Stomach (tissue), 4 donors: Measurements from ENCODE around the gene PLXNB3.

Experiments used
- POLR2AphosphoS5 ChIP-seq, 3 donors: sonication (generic); formaldehyde crosslinking; IDR thresholded peaks; one replicate each; pipeline ENCODE4 v1.6.1; 2016; ENCODE audit warnings: antibody characterized with exemption in 3 of 3
- TF ChIP-seq, protein P1 (sequence below), 7 experiments: fragments of 450-650 bp in 4 of 7; fragments of 200-600 bp in 3 of 7; sonication (generic) in 3 of 7; IDR thresholded peaks; one replicate each; pipeline ENCODE4 v1.5.1; 2016 to 2019; ENCODE audit warnings: antibody characterized with exemption in 7 of 7, control low read depth in 2 of 7, mild to moderate bottlenecking in 1 of 7

DNA sequence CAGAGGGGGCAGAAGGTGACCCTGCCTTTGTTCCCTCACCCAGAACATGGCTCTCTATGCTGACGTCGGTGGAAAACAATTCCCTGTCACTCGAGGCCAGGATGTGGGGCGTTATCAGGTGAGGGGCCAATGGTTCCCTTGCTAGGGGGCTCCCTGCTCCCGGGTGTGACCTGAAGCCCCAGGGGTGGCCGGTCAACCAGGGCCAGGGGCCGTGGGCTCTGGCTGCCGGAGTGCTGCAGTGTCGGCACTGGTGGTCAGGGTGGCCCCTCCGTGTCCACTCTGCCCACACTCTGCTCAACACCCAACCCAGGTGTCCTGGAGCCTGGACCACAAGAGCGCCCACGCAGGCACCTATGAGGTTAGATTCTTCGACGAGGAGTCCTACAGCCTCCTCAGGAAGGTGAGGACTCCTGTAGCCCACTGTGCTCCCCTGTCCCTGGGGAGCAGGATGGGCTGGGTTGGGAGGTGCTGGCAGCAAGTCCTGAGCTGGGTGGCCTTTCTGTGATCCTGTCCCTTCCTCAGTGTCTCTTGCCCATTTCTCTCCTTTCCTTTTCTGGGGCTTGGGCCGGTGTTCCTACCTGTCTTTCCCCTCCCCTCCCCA is 33.5 kb downstream of the PLXNB3 start:
- TF ChIP-seq POLR2AphosphoS5 (IDR thresholded peaks at IDR 0.05) = no peak
- TF ChIP-seq, protein P1, sequence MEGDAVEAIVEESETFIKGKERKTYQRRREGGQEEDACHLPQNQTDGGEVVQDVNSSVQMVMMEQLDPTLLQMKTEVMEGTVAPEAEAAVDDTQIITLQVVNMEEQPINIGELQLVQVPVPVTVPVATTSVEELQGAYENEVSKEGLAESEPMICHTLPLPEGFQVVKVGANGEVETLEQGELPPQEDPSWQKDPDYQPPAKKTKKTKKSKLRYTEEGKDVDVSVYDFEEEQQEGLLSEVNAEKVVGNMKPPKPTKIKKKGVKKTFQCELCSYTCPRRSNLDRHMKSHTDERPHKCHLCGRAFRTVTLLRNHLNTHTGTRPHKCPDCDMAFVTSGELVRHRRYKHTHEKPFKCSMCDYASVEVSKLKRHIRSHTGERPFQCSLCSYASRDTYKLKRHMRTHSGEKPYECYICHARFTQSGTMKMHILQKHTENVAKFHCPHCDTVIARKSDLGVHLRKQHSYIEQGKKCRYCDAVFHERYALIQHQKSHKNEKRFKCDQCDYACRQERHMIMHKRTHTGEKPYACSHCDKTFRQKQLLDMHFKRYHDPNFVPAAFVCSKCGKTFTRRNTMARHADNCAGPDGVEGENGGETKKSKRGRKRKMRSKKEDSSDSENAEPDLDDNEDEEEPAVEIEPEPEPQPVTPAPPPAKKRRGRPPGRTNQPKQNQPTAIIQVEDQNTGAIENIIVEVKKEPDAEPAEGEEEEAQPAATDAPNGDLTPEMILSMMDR (IDR thresholded peaks at IDR 0.05) = no peak
